ENCODE measurements around the gene MAP1S.

GRCh38 chr19:17683078-17683477 lies 36.2 kb upstream of the MAP1S start:
- no peak for TF ChIP-seq CTCF (IDR thresholded peaks at IDR 0.05; ENCODE audit: borderline replicate concordance, extremely low read depth, low read length, poor library complexity, severe bottlenecking)
- TF ChIP-seq EZH2 (IDR thresholded peaks at IDR 0.05; ENCODE audit: borderline replicate concordance, low read depth, low read length, severe bottlenecking) = no peak

Measured in DND-41 (cell line).